ENCODE results near the gene AFAP1L2. TPM values are rescaled to one million over a fixed set of nuclear protein-coding genes. Genes with fewer than 3 reads are reported as not detected.

AFAP1L2 gene
- total RNA-seq, 6 experiments from 2014 or later: 0.07 to 0.09 TPM; not detected in 4

DNA sequence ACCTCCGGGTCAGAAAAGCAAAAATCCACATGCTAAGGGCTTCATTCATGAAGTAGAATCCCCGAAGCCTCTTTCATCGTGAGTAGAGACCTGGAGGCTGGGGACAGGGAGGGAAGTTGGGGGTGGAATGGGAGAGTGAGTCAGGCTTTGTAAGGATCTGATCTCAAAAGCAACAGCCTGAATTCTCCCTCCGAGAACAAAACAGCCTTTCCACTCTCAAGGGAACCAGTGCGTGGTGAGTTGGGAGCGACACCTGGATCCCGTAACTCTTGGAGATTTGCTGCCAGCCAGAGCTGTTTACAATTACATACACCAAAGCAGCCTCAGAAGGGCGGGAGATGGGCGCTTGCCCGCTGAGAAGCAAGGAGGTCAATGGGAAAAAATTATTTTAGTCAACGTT is 10.8 kb downstream of the AFAP1L2 start:
- Mint-ChIP-seq H3K4me3 (no peak overlapping the region), H3K4me1 (ENCODE audit: low read depth) (peaks cover 28% of the 10 kb centered on the region), H3K27ac (no peak overlapping the region), H3K27me3 (ENCODE audit: insufficient read depth) (peaks cover 29% of the 10 kb centered on the region), H3K9me3 (no peaks in the 10 kb centered on the region), H3K36me3 (ENCODE audit: low read depth) (no peaks in the 10 kb centered on the region)
- no peak for DNase-seq
- TF ChIP-seq, protein P1, sequence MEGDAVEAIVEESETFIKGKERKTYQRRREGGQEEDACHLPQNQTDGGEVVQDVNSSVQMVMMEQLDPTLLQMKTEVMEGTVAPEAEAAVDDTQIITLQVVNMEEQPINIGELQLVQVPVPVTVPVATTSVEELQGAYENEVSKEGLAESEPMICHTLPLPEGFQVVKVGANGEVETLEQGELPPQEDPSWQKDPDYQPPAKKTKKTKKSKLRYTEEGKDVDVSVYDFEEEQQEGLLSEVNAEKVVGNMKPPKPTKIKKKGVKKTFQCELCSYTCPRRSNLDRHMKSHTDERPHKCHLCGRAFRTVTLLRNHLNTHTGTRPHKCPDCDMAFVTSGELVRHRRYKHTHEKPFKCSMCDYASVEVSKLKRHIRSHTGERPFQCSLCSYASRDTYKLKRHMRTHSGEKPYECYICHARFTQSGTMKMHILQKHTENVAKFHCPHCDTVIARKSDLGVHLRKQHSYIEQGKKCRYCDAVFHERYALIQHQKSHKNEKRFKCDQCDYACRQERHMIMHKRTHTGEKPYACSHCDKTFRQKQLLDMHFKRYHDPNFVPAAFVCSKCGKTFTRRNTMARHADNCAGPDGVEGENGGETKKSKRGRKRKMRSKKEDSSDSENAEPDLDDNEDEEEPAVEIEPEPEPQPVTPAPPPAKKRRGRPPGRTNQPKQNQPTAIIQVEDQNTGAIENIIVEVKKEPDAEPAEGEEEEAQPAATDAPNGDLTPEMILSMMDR (IDR thresholded peaks at IDR 0.05): no peak

DNA sequence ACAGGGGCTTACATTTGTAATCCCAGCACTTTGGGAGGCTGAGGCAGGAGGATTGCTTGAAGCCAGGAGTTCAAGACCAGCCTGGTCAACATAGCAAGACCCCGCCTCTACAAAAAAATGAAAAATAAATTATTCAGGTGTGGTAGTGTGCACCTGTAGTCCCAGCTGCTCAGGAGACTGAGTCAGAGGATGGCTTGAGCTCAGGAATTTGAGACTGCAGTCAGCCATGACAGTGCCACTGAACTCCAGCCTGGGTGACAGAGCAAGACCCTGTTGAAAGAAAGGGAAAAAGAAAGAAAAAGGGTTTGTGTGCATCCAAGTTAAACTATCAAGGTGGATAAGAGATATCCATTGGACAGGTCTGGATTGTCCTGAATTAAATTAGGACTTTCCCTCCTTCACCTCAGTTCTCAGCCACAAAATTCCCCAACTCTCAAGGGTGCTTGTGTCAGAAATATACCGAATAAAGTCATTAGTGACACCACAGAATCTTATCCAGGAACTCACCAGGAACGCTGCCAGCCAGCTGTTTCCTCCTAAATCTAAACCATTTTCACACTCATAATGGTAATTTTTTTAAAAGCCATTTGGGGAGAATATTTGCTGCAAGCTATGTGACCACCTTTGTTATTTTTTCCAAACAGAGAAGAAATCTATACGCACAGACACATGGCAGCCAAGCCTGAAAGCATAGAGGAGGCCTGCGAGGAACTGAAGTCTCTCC is 12.0 kb downstream of the AFAP1L2 start:
- peaks cover 24% of the 10 kb centered on the region for H3K27me3 Mint-ChIP-seq (ENCODE audit: insufficient read depth)
- H3K9me3 Mint-ChIP-seq: no peaks in the 10 kb centered on the region
- no peak overlapping the region for H3K4me3 Mint-ChIP-seq
- H3K36me3 Mint-ChIP-seq (ENCODE audit: low read depth): no peaks in the 10 kb centered on the region
- DNase-seq: no peak
- no peak overlapping the region for H3K27ac Mint-ChIP-seq
- TF ChIP-seq, protein P1 (IDR thresholded peaks at IDR 0.05): no peak
- peaks cover 34% of the 10 kb centered on the region for H3K4me1 Mint-ChIP-seq (ENCODE audit: low read depth)

DNA sequence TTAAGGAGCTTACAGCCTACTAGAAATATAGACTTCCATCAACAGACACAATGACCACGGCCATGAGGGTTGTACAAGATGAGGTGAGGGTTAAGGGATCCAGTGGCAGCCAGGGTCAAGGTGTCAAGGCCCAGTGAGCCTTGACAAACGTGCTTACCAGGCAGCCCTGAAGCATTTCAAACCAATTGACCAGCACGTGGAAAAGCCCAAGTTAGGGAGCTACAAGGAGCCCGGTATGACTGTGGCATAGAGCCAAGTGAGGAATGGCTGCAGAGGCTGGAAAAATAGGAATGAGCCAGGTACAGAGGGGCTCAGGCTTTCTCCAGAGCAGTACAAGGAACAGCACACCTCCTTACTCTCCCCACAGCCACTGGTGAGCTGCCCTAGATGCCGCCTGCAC is 12.7 kb downstream of the AFAP1L2 start:
- H3K27ac Mint-ChIP-seq: no peak overlapping the region
- H3K36me3 Mint-ChIP-seq (ENCODE audit: low read depth): no peaks in the 10 kb centered on the region

DNA sequence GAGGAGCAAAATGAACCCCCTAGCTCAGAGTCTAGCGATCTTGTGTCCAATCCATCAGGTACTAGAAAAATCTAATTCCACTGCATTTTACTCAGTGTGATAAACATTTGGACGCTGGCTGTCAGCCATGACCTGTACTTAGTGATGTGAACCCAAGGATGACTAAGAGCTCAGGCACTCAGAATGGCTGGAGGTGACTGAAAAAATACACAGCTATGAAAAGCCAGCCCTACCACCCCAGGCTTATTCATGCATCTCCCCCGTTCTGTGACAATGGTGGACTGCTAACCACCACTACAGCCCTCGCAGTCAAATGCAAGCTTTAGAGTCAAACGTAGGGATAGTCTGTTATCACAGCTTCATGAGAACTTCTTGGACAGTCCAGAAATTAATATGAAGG is 14.9 kb downstream of the AFAP1L2 start:
- Mint-ChIP-seq H3K27ac (no peak overlapping the region), H3K4me1 (ENCODE audit: low read depth) (peaks cover 34% of the 10 kb centered on the region)

More for the DNA sequence above, 12.7 kb downstream of the AFAP1L2 start:
- H3K4me1 Mint-ChIP-seq (ENCODE audit: low read depth): peaks cover 34% of the 10 kb centered on the region
- DNase-seq: no peak
- no peaks in the 10 kb centered on the region for H3K9me3 Mint-ChIP-seq
- H3K27me3 Mint-ChIP-seq (ENCODE audit: insufficient read depth): peaks cover 24% of the 10 kb centered on the region
- H3K4me3 Mint-ChIP-seq: no peak overlapping the region
- TF ChIP-seq, protein P1 (IDR thresholded peaks at IDR 0.05): no peak

DNA sequence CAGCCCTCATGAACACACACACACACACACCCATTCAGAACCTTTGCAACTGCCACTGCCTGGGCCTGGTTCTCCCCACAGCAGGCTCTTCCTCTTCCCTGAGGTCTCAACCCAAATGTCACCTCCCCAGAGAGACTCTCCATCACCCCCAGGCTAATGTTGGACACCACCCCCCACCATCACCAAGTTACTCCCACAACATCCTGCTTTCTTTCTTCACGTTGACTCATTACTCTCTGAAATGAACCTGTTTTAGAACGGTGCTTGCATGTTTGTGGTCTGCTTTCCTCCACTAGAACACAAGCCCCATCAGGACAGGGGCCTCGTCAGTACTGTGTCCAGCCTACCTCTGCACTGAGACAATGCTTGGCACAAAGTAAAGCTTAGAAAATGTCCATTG is 16.0 kb downstream of the AFAP1L2 start:
- no peak for DNase-seq
- peaks cover 21% of the 10 kb centered on the region for H3K27me3 Mint-ChIP-seq (ENCODE audit: insufficient read depth)
- no peak overlapping the region for H3K27ac Mint-ChIP-seq
- H3K9me3 Mint-ChIP-seq: no peaks in the 10 kb centered on the region
- TF ChIP-seq, protein P1 (IDR thresholded peaks at IDR 0.05): no peak
- H3K4me3 Mint-ChIP-seq: no peak overlapping the region
- H3K36me3 Mint-ChIP-seq (ENCODE audit: low read depth): no peaks in the 10 kb centered on the region
- peaks cover 31% of the 10 kb centered on the region for H3K4me1 Mint-ChIP-seq (ENCODE audit: low read depth)

More for the DNA sequence above, 14.9 kb downstream of the AFAP1L2 start:
- Mint-ChIP-seq H3K27me3 (ENCODE audit: insufficient read depth) (peaks cover 24% of the 10 kb centered on the region), H3K4me3 (no peak overlapping the region), H3K36me3 (ENCODE audit: low read depth) (no peaks in the 10 kb centered on the region), H3K9me3 (no peaks in the 10 kb centered on the region)
- DNase-seq: peak; percentile 55
- TF ChIP-seq, protein P1 (IDR thresholded peaks at IDR 0.05): no peak

Data from HFFc6 (cell line).